OCI-LY3 (cell line): ENCODE results near the gene NBL1.

Experiments used
- H2AFZ ChIP-seq: fragments of 200-600, 300-600 bp; shearing (Covaris generic); 2 replicates; pipeline ENCODE4 v1.6.0; 2014; ENCODE audit warnings: antibody characterized with exemption, low read depth, low read length
- H3K27ac ChIP-seq: fragments of 200-600, 300-600 bp; sonication (generic); 2 replicates; pipeline ENCODE4 v1.5.1; 2014; ENCODE audit warnings: mild to moderate bottlenecking, low read length, moderate library complexity, mixed read lengths
- H3K27me3 ChIP-seq: fragments of 200-600, 300-600 bp; sonication (generic); 2 replicates; pipeline ENCODE4 v1.6.1; 2014; ENCODE audit warnings: low read depth, low read length, mixed read lengths
- H3K36me3 ChIP-seq: fragments of 200-600, 300-600 bp; sonication (generic); replicated peaks from 2 replicates; pipeline ENCODE3; 2014; ENCODE audit warnings: low read depth, low read length, mixed read lengths
- H3K4me1 ChIP-seq: fragments of 300-600, 200-600 bp; sonication (generic); 2 replicates; pipeline ENCODE4 v1.6.1; 2014; ENCODE audit warnings: low read length, mixed read lengths
- H3K4me2 ChIP-seq: fragments of 200-600, 300-600 bp; sonication (generic); 2 replicates; pipeline ENCODE4 v1.6.1; 2014; ENCODE audit warnings: low read length, mixed read lengths
- H3K4me3 ChIP-seq: fragments of 300-600, 200-600 bp; sonication (generic); 2 replicates; pipeline ENCODE4 v1.5.1; 2014; ENCODE audit warnings: antibody characterized with exemption, mild to moderate bottlenecking, low read length, moderate library complexity
- H3K79me2 ChIP-seq: fragments of 300-600, 200-600 bp; shearing (Covaris generic); 2 replicates; pipeline ENCODE4 v1.6.1; 2014; ENCODE audit warnings: mild to moderate bottlenecking, low read length, mixed read lengths
- H3K9ac ChIP-seq: fragments of 300-600, 200-600 bp; shearing (Covaris generic); 2 replicates; pipeline ENCODE4 v1.6.0; 2014; ENCODE audit warnings: mild to moderate bottlenecking, low read length, moderate library complexity
- H3K9me3 ChIP-seq: fragments of 200-600, 300-600 bp; shearing (Covaris generic); 2 replicates; pipeline ENCODE4 v1.6.1; 2014; ENCODE audit warnings: low read length, mixed read lengths; ENCODE audit not compliant: insufficient read depth
- H4K20me1 ChIP-seq: fragments of 200-600, 300-600 bp; sonication (generic); 2 replicates; pipeline ENCODE4 v1.6.1; 2016; ENCODE audit warnings: low read length, mixed read lengths; ENCODE audit not compliant: insufficient read depth
- EZH2phosphoT487 ChIP-seq: fragments of 200-600 bp; shearing (Covaris generic); IDR thresholded peaks from 2 replicates; pipeline ENCODE4 v1.6.1; 2018; ENCODE audit warnings: antibody characterized with exemption, mixed run types, low read depth
- TF ChIP-seq, protein P1 (sequence below): fragments of 200-600, 300-600 bp; sonication (generic); IDR thresholded peaks from 2 replicates; pipeline ENCODE4 v1.5.1; 2014; ENCODE audit warnings: antibody characterized with exemption, low read length, low read depth

The NBL1 gene

DNA sequence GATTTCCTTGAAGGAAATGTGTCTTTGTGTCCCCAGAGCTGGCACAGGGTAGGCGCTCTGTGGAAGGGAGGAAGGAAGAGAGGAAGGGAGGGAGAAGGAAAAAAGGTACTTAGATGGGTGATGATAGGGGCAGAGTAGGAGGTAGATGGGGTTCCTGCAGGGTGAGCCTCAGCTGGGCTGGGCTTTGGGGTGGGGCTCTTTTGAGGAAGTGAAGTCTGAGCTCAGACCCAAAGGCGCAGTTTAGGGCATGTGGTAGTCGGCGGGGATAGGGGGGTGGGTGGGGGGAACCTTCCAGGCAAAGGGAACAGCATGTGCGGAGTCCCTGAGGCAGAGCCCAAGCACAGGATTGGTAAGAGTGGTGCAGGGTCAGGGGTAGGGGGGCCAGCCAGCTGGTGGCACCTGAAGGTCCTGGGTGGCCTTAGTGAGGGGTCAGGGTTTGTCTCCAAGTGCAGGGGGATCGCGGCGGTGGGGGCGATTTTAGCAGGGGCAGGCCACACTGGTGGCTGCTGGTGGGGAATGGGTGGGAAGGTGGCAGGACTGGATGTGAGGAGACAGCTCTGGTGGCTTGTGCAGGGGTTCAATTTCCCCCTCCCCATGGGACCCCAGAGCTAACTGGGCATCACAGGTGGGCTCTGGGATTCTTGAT lies 12.1 kb downstream of the NBL1 start:
- Histone ChIP-seq H3K4me1 (peaks cover 3% of the 10 kb centered on the region; the same call in 1 of the 2 replicates), H3K27ac (no peak overlapping the region), H4K20me1 (no peaks in the 10 kb centered on the region), H3K79me2 (no peaks in the 10 kb centered on the region), H3K27me3 (no peaks in the 10 kb centered on the region), H2AFZ (no peak overlapping the region), H3K9ac (no peak overlapping the region), H3K9me3 (no peaks in the 10 kb centered on the region), H3K4me2 (no peak overlapping the region), H3K36me3 (no peaks in the 10 kb centered on the region), H3K4me3 (no peak overlapping the region)
- TF ChIP-seq EZH2phosphoT487: no peak
- TF ChIP-seq, protein P1, sequence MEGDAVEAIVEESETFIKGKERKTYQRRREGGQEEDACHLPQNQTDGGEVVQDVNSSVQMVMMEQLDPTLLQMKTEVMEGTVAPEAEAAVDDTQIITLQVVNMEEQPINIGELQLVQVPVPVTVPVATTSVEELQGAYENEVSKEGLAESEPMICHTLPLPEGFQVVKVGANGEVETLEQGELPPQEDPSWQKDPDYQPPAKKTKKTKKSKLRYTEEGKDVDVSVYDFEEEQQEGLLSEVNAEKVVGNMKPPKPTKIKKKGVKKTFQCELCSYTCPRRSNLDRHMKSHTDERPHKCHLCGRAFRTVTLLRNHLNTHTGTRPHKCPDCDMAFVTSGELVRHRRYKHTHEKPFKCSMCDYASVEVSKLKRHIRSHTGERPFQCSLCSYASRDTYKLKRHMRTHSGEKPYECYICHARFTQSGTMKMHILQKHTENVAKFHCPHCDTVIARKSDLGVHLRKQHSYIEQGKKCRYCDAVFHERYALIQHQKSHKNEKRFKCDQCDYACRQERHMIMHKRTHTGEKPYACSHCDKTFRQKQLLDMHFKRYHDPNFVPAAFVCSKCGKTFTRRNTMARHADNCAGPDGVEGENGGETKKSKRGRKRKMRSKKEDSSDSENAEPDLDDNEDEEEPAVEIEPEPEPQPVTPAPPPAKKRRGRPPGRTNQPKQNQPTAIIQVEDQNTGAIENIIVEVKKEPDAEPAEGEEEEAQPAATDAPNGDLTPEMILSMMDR: no peak

DNA sequence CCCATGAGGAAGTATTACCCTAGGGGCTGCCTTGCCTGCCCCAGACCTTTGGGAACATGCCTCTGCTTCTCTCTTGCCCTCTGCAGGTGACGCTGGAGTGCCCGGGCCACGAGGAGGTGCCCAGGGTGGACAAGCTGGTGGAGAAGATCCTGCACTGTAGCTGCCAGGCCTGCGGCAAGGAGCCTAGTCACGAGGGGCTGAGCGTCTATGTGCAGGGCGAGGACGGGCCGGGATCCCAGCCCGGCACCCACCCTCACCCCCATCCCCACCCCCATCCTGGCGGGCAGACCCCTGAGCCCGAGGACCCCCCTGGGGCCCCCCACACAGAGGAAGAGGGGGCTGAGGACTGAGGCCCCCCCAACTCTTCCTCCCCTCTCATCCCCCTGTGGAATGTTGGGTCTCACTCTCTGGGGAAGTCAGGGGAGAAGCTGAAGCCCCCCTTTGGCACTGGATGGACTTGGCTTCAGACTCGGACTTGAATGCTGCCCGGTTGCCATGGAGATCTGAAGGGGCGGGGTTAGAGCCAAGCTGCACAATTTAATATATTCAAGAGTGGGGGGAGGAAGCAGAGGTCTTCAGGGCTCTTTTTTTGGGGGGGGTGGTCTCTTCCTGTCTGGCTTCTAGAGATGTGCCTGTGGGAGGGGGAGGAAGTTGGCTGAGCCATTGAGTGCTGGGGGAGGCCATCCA lies 12.8 kb downstream of the NBL1 start:
- Histone ChIP-seq H3K36me3 (no peaks in the 10 kb centered on the region), H3K79me2 (no peaks in the 10 kb centered on the region), H2AFZ (no peak overlapping the region)

DNA sequence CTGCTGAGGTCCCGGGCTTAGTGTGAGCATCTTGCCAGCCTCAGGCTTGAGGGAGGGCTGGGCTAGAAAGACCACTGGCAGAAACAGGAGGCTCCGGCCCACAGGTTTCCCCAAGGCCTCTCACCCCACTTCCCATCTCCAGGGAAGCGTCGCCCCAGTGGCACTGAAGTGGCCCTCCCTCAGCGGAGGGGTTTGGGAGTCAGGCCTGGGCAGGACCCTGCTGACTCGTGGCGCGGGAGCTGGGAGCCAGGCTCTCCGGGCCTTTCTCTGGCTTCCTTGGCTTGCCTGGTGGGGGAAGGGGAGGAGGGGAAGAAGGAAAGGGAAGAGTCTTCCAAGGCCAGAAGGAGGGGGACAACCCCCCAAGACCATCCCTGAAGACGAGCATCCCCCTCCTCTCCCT lies 13.4 kb downstream of the NBL1 start:
- Histone ChIP-seq H3K27ac (no peak overlapping the region), H3K9me3 (no peaks in the 10 kb centered on the region), H3K27me3 (no peaks in the 10 kb centered on the region), H3K4me2 (no peak overlapping the region), H2AFZ (no peak overlapping the region), H3K4me3 (no peak overlapping the region), H4K20me1 (no peaks in the 10 kb centered on the region), H3K36me3 (no peaks in the 10 kb centered on the region), H3K4me1 (peaks cover 3% of the 10 kb centered on the region; the same call in 1 of the 2 replicates), H3K9ac (no peak overlapping the region), H3K79me2 (no peaks in the 10 kb centered on the region)
- TF ChIP-seq, protein P1: no peak
- no peak for TF ChIP-seq EZH2phosphoT487

More for the DNA sequence above, 12.8 kb downstream of the NBL1 start:
- H3K4me2 ChIP-seq: no peak overlapping the region
- H3K9me3 ChIP-seq: no peaks in the 10 kb centered on the region
- TF ChIP-seq, protein P1: no peak
- no peak for TF ChIP-seq EZH2phosphoT487
- H4K20me1 ChIP-seq: no peaks in the 10 kb centered on the region
- H3K9ac ChIP-seq: no peak overlapping the region
- H3K4me3 ChIP-seq: no peak overlapping the region
- H3K27me3 ChIP-seq: no peaks in the 10 kb centered on the region
- no peak overlapping the region for H3K27ac ChIP-seq
- peaks cover 3% of the 10 kb centered on the region; the same call in 1 of the 2 replicates for H3K4me1 ChIP-seq

DNA sequence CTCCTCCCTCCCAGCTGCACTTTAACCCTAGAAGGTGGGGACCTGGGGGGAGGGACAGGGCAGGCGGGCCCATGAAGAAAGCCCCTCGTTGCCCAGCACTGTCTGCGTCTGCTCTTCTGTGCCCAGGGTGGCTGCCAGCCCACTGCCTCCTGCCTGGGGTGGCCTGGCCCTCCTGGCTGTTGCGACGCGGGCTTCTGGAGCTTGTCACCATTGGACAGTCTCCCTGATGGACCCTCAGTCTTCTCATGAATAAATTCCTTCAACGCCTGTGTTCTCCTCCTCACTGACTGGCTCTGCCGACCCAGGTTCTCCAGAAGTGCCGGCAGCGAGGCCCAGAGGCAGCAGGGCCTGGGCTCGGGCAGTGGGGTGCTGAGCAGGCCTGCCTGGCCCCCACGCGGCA lies 14.1 kb downstream of the NBL1 start:
- no peak overlapping the region for H3K4me3 ChIP-seq
- H3K27ac ChIP-seq: no peak overlapping the region
- no peaks in the 10 kb centered on the region for H4K20me1 ChIP-seq
- no peak for TF ChIP-seq EZH2phosphoT487
- TF ChIP-seq, protein P1: no peak
- no peak overlapping the region for H2AFZ ChIP-seq
- no peaks in the 10 kb centered on the region for H3K36me3 ChIP-seq
- no peaks in the 10 kb centered on the region for H3K79me2 ChIP-seq
- H3K4me1 ChIP-seq: peaks cover 3% of the 10 kb centered on the region; the same call in 1 of the 2 replicates
- H3K9ac ChIP-seq: no peak overlapping the region
- H3K4me2 ChIP-seq: no peak overlapping the region
- no peaks in the 10 kb centered on the region for H3K9me3 ChIP-seq
- no peaks in the 10 kb centered on the region for H3K27me3 ChIP-seq
